Esophagus muscularis mucosa (tissue), 3 donors: ENCODE measurements around the gene OBP2B.
"Not testable (repeated sequence)": the region's sequence is repeated elsewhere in the genome, so short reads cannot be mapped to it uniquely, and the experiment has no call there.

Source experiments
- EP300 ChIP-seq: sonication (generic); formaldehyde crosslinking; IDR thresholded peaks from one replicate; pipeline ENCODE4 v1.6.1; 2017; ENCODE audit warnings: antibody characterized with exemption
- TF ChIP-seq, protein P1 (sequence below), 3 experiments: fragments of 200-600 bp in 2 of 3; fragments of 450-650 bp in 1 of 3; sonication (generic) in 2 of 3; IDR thresholded peaks; one replicate each; pipeline ENCODE4 v1.5.1; 2017 to 2019; ENCODE audit warnings: antibody characterized with exemption in 3 of 3, mild to moderate bottlenecking in 2 of 3, moderate library complexity in 1 of 3

GRCh38 chr9:133208880-133209300 lies at the start of gene OBP2B:
- not testable (repeated sequence) for TF ChIP-seq EP300
- TF ChIP-seq, protein P1, sequence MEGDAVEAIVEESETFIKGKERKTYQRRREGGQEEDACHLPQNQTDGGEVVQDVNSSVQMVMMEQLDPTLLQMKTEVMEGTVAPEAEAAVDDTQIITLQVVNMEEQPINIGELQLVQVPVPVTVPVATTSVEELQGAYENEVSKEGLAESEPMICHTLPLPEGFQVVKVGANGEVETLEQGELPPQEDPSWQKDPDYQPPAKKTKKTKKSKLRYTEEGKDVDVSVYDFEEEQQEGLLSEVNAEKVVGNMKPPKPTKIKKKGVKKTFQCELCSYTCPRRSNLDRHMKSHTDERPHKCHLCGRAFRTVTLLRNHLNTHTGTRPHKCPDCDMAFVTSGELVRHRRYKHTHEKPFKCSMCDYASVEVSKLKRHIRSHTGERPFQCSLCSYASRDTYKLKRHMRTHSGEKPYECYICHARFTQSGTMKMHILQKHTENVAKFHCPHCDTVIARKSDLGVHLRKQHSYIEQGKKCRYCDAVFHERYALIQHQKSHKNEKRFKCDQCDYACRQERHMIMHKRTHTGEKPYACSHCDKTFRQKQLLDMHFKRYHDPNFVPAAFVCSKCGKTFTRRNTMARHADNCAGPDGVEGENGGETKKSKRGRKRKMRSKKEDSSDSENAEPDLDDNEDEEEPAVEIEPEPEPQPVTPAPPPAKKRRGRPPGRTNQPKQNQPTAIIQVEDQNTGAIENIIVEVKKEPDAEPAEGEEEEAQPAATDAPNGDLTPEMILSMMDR (IDR thresholded peaks at IDR 0.05): not testable (repeated sequence)
